Mesenchymal stem cell (in vitro differentiated cells and primary cell): ENCODE measurements around the gene CBX2.

Experiments used
- DNase-seq: peaks from one replicate; pipeline ENCODE4 v3.0.0-alpha.2; 2013
- H2AFZ ChIP-seq: one replicate; pipeline ENCODE4 v1.6.1; 2013; ENCODE audit warnings: low read depth, mild to moderate bottlenecking, control low read depth, inconsistent platforms, low read length, moderate library complexity
- H2AK5ac ChIP-seq: 2 replicates; pipeline ENCODE4 v1.6.1; 2013; ENCODE audit warnings: low read length, moderate library complexity, mild to moderate bottlenecking, inconsistent platforms; ENCODE audit not compliant: severe bottlenecking
- H2BK120ac ChIP-seq: one replicate; pipeline ENCODE4 v1.6.1; 2013; ENCODE audit warnings: low read depth, mild to moderate bottlenecking, inconsistent platforms, low read length, moderate library complexity
- H2BK12ac ChIP-seq, 2 experiments: one replicate each; pipeline ENCODE4 v1.6.1; 2013; ENCODE audit warnings: inconsistent platforms in 2 of 2, low read length in 2 of 2, mild to moderate bottlenecking in 2 of 2, moderate library complexity in 2 of 2, control low read depth in 1 of 2
- H2BK15ac ChIP-seq: one replicate; pipeline ENCODE4 v1.6.1; 2013; ENCODE audit warnings: mild to moderate bottlenecking, low read depth, inconsistent platforms; ENCODE audit not compliant: poor library complexity, severe bottlenecking
- H2BK5ac ChIP-seq: 2 replicates; pipeline ENCODE4 v1.6.1; 2013; ENCODE audit warnings: low read depth, mild to moderate bottlenecking, low read length, control low read depth, inconsistent platforms; ENCODE audit not compliant: poor library complexity, severe bottlenecking
- H3K14ac ChIP-seq, 2 experiments: one replicate each; pipeline ENCODE4 v1.6.1; 2013; ENCODE audit warnings: inconsistent platforms in 2 of 2, low read length in 2 of 2, control low read depth in 1 of 2, mild to moderate bottlenecking in 1 of 2, moderate library complexity in 1 of 2
- H3K18ac ChIP-seq, 2 experiments: one replicate each; pipeline ENCODE4 v1.6.1; 2013; ENCODE audit warnings: inconsistent platforms in 2 of 2, low read length in 2 of 2, control low read depth in 1 of 2, low read depth in 1 of 2, mild to moderate bottlenecking in 1 of 2
- H3K23ac ChIP-seq, 2 experiments: one replicate each; pipeline ENCODE4 v1.6.1; 2013; ENCODE audit warnings: inconsistent platforms in 2 of 2, low read length in 2 of 2, mild to moderate bottlenecking in 2 of 2, moderate library complexity in 2 of 2, control low read depth in 1 of 2
- H3K27ac ChIP-seq: 2 replicates; pipeline ENCODE4 v1.5.1; 2013; ENCODE audit warnings: mild to moderate bottlenecking, moderate library complexity, low read length, control low read depth, inconsistent platforms; ENCODE audit not compliant: poor library complexity, severe bottlenecking
- H3K27me3 ChIP-seq, 2 experiments: 2 replicates each; pipeline versions ENCODE4 v1.6.1 to v1.7.0; 2013; ENCODE audit warnings: low read length in 2 of 2, mild to moderate bottlenecking in 2 of 2, moderate library complexity in 2 of 2, control low read depth in 1 of 2, inconsistent platforms in 1 of 2; ENCODE audit not compliant: control insufficient read depth in 1 of 2, insufficient read depth in 1 of 2
- H3K36me3 ChIP-seq, 2 experiments: 2 replicates each; pipeline versions ENCODE4 v1.6.1 to v1.7.0; 2013; ENCODE audit warnings: low read length in 2 of 2, control low read depth in 1 of 2, inconsistent platforms in 1 of 2, low read depth in 1 of 2, mild to moderate bottlenecking in 1 of 2; ENCODE audit not compliant: insufficient read depth in 2 of 2, control insufficient read depth in 1 of 2
- H3K4ac ChIP-seq, 2 experiments: one replicate each; pipeline ENCODE4 v1.6.1; 2013; ENCODE audit warnings: inconsistent platforms in 2 of 2, low read length in 2 of 2, mild to moderate bottlenecking in 2 of 2, moderate library complexity in 2 of 2, control low read depth in 1 of 2, low read depth in 1 of 2
- H3K4me1 ChIP-seq: 2 replicates; pipeline ENCODE4 v1.6.1; 2013; ENCODE audit warnings: low read depth, low read length, control low read depth; ENCODE audit not compliant: control insufficient read depth, insufficient read depth
- H3K4me2 ChIP-seq: 2 replicates; pipeline ENCODE4 v1.6.1; 2013; ENCODE audit warnings: low read length, mild to moderate bottlenecking, inconsistent platforms; ENCODE audit not compliant: poor library complexity, severe bottlenecking
- H3K4me3 ChIP-seq, 2 experiments: 2 replicates each; pipeline versions ENCODE4 v1.5.1 to v1.7.0; 2013; ENCODE audit warnings: low read length in 2 of 2, mild to moderate bottlenecking in 2 of 2, control low read depth in 1 of 2, low read depth in 1 of 2; ENCODE audit not compliant: insufficient read depth in 1 of 2
- H3K79me1 ChIP-seq: replicated peaks from 2 replicates; pipeline ENCODE4 v1.6.1; 2013; ENCODE audit warnings: mild to moderate bottlenecking, control low read depth, low read length, inconsistent platforms; ENCODE audit not compliant: poor library complexity, severe bottlenecking
- H3K9ac ChIP-seq: 2 replicates; pipeline ENCODE4 v1.7.0; 2013; ENCODE audit warnings: mild to moderate bottlenecking, low read length, moderate library complexity
- H3K9me3 ChIP-seq: 2 replicates; pipeline ENCODE4 v1.7.0; 2013; ENCODE audit warnings: mild to moderate bottlenecking, low read length; ENCODE audit not compliant: control insufficient read depth
- H4K8ac ChIP-seq: one replicate; pipeline ENCODE4 v1.6.1; 2013; ENCODE audit warnings: inconsistent platforms, mild to moderate bottlenecking, low read length, moderate library complexity
- H4K91ac ChIP-seq: one replicate; pipeline ENCODE4 v1.6.1; 2013; ENCODE audit warnings: mild to moderate bottlenecking, low read length, inconsistent platforms
- WGBS: methylation state at CpG from one replicate; pipeline ENCODE4 v1.1.7; 2013; ENCODE audit warnings: mixed read lengths; 5-methylcytosine and 5-hydroxymethylcytosine counted together

CBX2 gene

GRCh38 chr17:79783891-79784290, 5.9 kb downstream of the CBX2 start:
- Histone ChIP-seq H2BK120ac (no peak overlapping the region), H3K4me1 (peaks cover 6% of the 10 kb centered on the region), H3K27ac (no peak overlapping the region), H3K18ac (no peak overlapping the region), H2BK5ac (no peak overlapping the region), H2BK12ac (no peak overlapping the region), H3K36me3 (peaks cover 0 to 32% of the 10 kb centered on the region in 2 experiments), H4K91ac (no peak overlapping the region), H4K8ac (no peak overlapping the region), H3K9me3 (no peaks in the 10 kb centered on the region), H3K14ac (no peak overlapping the region), H3K4me3 (no peak overlapping the region), H2AFZ (no peak overlapping the region), H3K9ac (no peak overlapping the region), H3K4me2 (no peak overlapping the region), H3K23ac (no peak overlapping the region), H3K27me3 (peaks cover 26 to 82% of the 10 kb centered on the region in 2 experiments), H2BK15ac (no peak overlapping the region), H2AK5ac (no peak overlapping the region), H3K79me1 (no peaks in the 10 kb centered on the region), H3K4ac (no peak overlapping the region)
- 98% methylated on average over 18 of the region's 18 CpGs for WGBS
- DNase-seq: no peak

- Histone ChIP-seq H3K27me3 (peaks cover 32 to 82% of the 10 kb centered on the region in 2 experiments), H2BK120ac (no peak overlapping the region), H3K14ac (no peak overlapping the region), H2AFZ (no peak overlapping the region), H3K27ac (no peak overlapping the region), H2AK5ac (no peak overlapping the region), H3K79me1 (no peaks in the 10 kb centered on the region), H4K91ac (no peak overlapping the region), H3K4me2 (no peak overlapping the region), H3K4me1 (peaks cover 2% of the 10 kb centered on the region), H3K9me3 (no peaks in the 10 kb centered on the region), H2BK5ac (no peak overlapping the region), H3K18ac (no peak overlapping the region), H3K4ac (no peak overlapping the region), H3K4me3 (no peak overlapping the region), H3K9ac (no peak overlapping the region), H2BK15ac (no peak overlapping the region), H4K8ac (no peak overlapping the region), H3K36me3 (peaks cover 0 to 32% of the 10 kb centered on the region in 2 experiments), H2BK12ac (no peak overlapping the region), H3K23ac (no peak overlapping the region)
- DNase-seq: no peak
- 95% methylated on average over 31 of the region's 31 CpGs for WGBS
These were observed 6.5 kb downstream of the CBX2 start for GRCh38 chr17:79784353-79785016.

- no peak overlapping the region for H3K27ac ChIP-seq
- no peak overlapping the region for H2AK5ac ChIP-seq
- H3K18ac ChIP-seq: no peak overlapping the region
- no peak overlapping the region for H2AFZ ChIP-seq
- no peaks in the 10 kb centered on the region for H3K79me1 ChIP-seq
- no peak overlapping the region for H4K91ac ChIP-seq
- H4K8ac ChIP-seq: no peak overlapping the region
- no peak overlapping the region for H2BK15ac ChIP-seq
- peaks cover 5% of the 10 kb centered on the region for H3K4me1 ChIP-seq
- H3K14ac ChIP-seq: no peak overlapping the region
- no peak overlapping the region for H2BK5ac ChIP-seq
- no peak overlapping the region for H3K23ac ChIP-seq
- H3K4me3 ChIP-seq: no peak overlapping the region
- no peak overlapping the region for H3K4ac ChIP-seq
- no peak for DNase-seq
- 98% methylated on average over 17 of the region's 17 CpGs for WGBS
- peaks cover 0 to 32% of the 10 kb centered on the region in 2 experiments for H3K36me3 ChIP-seq
- peaks cover 38 to 82% of the 10 kb centered on the region in 2 experiments for H3K27me3 ChIP-seq
- H3K9me3 ChIP-seq: no peaks in the 10 kb centered on the region
- no peak overlapping the region for H2BK12ac ChIP-seq
- H2BK120ac ChIP-seq: no peak overlapping the region
- no peak overlapping the region for H3K9ac ChIP-seq
- H3K4me2 ChIP-seq: no peak overlapping the region
These were observed 7.3 kb downstream of the CBX2 start for GRCh38 chr17:79785017-79785899.
